ENCODE measurements around the gene SH3RF1. TPM values are rescaled to one million over a fixed set of nuclear protein-coding genes. Genes with fewer than 3 reads are reported as not detected.

Gene SH3RF1
- total and polyA plus RNA-seq, 2 experiments from 2014 or later, result 7.8 to 12.4 TPM

- H3K27ac ChIP-seq (ENCODE audit: low read depth), result no peak overlapping the region
- no peak overlapping the region for H3K4me3 Mint-ChIP-seq
- no peak overlapping the region for H3K27ac Mint-ChIP-seq
- H3K4me2 ChIP-seq, result no peak overlapping the region
- no peak overlapping the region for H3K4me3 ChIP-seq
- peaks cover 2% of the 10 kb centered on the region; the same call in 1 of the 3 replicates for H3K4me1 Mint-ChIP-seq
- H3K9me2 ChIP-seq (ENCODE audit: insufficient read depth), result peaks cover 5% of the 10 kb centered on the region; the same call in 1 of the 2 replicates
- ATAC-seq (no peak), DNase-seq (ENCODE audit: low spot score) (no peak)
- H3K27me3 Mint-ChIP-seq (ENCODE audit: insufficient read depth, low read depth, poor library complexity), result no peaks in the 10 kb centered on the region
- no peaks in the 10 kb centered on the region for H3K4me1 ChIP-seq (ENCODE audit: insufficient read depth)
- TF ChIP-seq CREB1 (CRISPR knock-in tag; IDR thresholded peaks at IDR 0.05; ENCODE audit: low read depth), result no peak
- TF ChIP-seq REST (IDR thresholded peaks at IDR 0.05; ENCODE audit: unreplicated experiment), result no peak
- TF ChIP-seq STAT1 (IDR thresholded peaks at IDR 0.05; ENCODE audit: unreplicated experiment), result no peak
- TF ChIP-seq ZNF462 (CRISPR knock-in tag; IDR thresholded peaks at IDR 0.05), result no peak
- no peak for TF ChIP-seq JUNB (IDR thresholded peaks at IDR 0.05; ENCODE audit: unreplicated experiment)
- no peak for TF ChIP-seq POLR2AphosphoS5 (IDR thresholded peaks at IDR 0.05; ENCODE audit: low read depth)
- no peak for TF ChIP-seq ZNF331 (CRISPR knock-in tag; IDR thresholded peaks at IDR 0.05; ENCODE audit: low read depth)
- TF ChIP-seq, protein P1, sequence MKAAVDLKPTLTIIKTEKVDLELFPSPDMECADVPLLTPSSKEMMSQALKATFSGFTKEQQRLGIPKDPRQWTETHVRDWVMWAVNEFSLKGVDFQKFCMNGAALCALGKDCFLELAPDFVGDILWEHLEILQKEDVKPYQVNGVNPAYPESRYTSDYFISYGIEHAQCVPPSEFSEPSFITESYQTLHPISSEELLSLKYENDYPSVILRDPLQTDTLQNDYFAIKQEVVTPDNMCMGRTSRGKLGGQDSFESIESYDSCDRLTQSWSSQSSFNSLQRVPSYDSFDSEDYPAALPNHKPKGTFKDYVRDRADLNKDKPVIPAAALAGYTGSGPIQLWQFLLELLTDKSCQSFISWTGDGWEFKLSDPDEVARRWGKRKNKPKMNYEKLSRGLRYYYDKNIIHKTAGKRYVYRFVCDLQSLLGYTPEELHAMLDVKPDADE (IDR thresholded peaks at IDR 0.05), result no peak
- no peak for TF ChIP-seq EZH2 (IDR thresholded peaks at IDR 0.05; ENCODE audit: low read depth, unreplicated experiment)
- no peak for TF ChIP-seq ZNF114 (CRISPR knock-in tag; IDR thresholded peaks at IDR 0.05)
- TF ChIP-seq EZH2phosphoT487 (IDR thresholded peaks at IDR 0.05; ENCODE audit: unreplicated experiment), result no peak
- no peak for TF ChIP-seq CTCF (conservative IDR thresholded peaks at IDR 0.05; ENCODE audit: low read depth in 2 of 2)
- TF ChIP-seq NANOG (IDR thresholded peaks at IDR 0.05; ENCODE audit: borderline replicate concordance), result no peak
- no peaks in the 10 kb centered on the region for H3K27me3 ChIP-seq (ENCODE audit: insufficient read depth)
- H3K79me2 ChIP-seq (replicated peaks; ENCODE audit: insufficient read depth), result no peaks in the 10 kb centered on the region
- peaks cover 41% of the 10 kb centered on the region for H3K36me3 Mint-ChIP-seq (ENCODE audit: low read depth)
- no peaks in the 10 kb centered on the region for H4K20me1 ChIP-seq (replicated peaks; ENCODE audit: insufficient read depth)
- peaks cover 23% of the 10 kb centered on the region for H3K9me3 Mint-ChIP-seq
- H3F3A ChIP-seq (replicated peaks; ENCODE audit: low read depth), result no peaks in the 10 kb centered on the region
- H3K36me3 ChIP-seq (ENCODE audit: insufficient read depth), result peaks cover 13% of the 10 kb centered on the region; the same call in 1 of the 2 replicates
- no peak overlapping the region for H2AFZ ChIP-seq
These were observed 176.0 kb downstream of the SH3RF1 start for GRCh38 chr4:169094656-169095231.

Measured in GM23338 (cell line).